Glomerular endothelial cell (primary cell): ENCODE measurements around the gene NISCH. TPM values are rescaled to one million over a fixed set of nuclear protein-coding genes. Genes with fewer than 3 reads are reported as not detected.
"Not testable (repeated sequence)": the region's sequence is repeated elsewhere in the genome, so short reads cannot be mapped to it uniquely, and the experiment has no call there.

Source experiments
- DNase-seq: peaks from one replicate; pipeline ENCODE4 v3.0.0-alpha.2; 2011; ENCODE audit warnings: low read depth, low spot score; ENCODE audit errors: extremely low read depth
- total RNA-seq: library from RNA; depleted of rRNA; stranded (reverse); fragments of >200 nt; gene quantifications from 2 replicates; pipeline ENCODE4 v1.2.3, GENCODE V29; 2015

Gene NISCH
- total RNA-seq, 1 donor from 2014 or later: 113 TPM

DNA sequence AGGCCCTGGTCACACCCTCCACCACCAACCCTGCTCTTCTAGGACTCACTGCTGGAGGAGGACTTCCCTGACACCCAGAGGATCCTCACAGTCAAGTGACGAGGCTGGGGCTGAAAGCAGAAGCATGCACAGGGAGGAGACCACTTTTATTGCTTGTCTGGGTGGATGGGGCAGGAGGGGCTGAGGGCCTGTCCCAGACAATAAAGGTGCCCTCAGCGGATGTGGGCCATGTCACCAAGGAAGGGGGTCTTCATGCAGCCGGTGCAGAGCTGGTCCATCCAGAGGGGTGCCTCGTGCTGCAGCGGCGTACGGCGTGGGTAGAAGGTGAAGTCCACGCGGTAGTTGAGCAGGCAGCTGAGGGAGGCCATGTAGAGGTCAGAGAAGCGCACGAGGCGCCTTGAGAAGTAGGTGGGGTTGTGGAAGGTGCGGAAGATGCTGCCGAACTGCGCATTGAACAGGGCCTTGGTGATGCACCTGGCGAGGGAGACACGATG lies 68.9 kb downstream of the NISCH start:
- DNase-seq: no peak

DNA sequence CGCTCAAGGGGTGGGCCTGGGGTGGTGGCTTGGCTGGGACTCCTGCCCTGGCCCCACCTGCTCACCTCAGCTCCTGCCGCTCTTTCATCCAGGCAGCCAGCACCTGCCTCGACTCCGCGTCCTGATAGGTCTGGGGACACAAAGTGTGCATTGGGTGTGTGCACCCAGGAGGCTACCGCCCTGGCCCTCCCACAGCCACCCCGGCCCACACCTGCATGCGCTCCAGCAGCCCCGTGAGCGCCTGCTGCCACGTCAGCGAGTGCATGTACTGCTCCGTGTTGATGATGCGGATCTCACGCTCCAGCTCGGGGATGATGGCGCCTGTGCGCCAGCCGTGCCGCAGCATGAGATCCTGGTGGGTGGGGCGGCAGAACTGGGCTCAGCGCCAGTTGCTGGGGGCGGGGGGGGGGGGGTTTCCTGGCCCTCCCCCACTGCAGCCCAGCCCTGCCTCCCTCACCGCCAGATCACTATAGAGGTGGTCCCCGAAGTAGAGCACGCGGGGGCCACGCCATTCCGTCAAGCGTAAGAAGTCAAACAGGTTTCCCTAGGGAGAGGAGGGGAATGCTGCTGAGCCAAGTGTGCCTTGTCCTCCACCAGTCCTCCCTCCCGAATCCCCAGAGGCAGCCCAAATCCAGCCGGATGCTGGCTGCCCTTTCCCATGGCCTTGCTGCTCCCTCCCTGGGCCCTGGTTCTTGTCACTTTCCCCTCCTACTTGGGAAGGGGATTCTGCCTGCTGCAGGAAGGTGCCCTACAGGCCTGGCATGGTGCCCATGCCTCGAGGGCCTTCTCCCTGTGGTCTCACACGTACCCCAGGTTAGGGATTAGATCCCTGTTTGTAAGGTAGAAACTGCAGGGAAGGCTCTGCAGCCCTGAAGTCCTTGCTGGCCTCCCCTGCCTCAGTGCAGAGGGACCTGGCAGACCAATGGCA lies 69.6 kb downstream of the NISCH start:
- no peak for DNase-seq

DNA sequence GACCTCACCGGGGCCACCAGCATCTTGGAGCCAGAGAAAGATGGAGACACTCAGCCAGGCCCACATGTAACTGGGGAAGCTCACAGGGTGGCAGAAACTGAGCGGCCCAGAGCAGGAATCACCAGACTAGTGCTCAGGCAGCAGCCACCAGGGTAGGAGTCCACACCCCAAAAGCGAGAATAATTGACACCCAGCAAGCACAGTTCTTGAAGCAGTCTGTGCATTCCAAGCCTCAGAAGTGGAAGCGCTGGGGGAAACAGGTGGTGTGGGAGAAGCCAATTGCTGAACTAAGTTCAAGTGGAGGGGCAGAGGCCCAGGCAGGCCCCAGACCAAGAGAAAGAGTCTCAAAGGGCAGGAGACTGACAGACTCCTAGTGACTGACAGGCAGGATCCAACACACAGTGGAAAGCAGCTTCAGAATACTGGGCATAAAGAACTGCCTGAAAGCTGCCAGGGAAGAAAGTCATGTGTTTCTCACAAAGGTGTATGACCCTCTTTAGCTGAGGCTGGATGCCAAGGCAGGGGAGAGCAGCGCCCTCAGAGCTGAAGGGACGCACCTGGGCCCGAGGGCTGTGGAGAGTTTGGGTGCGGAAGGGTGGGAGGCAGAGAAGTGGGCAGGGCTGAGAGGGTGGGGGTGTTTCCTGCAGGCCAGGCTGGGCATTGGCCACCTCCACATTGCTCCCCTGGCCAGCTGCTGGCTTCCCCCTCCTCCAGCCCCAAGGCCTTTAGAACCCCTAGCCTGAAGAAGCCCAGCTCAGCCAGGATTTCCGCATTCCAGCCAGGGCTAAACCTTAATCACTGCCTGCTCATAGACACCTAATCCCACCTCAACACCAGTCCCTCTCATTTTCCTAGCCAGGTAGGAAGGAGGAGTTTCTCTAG lies 70.5 kb downstream of the NISCH start:
- DNase-seq: no peak

DNA sequence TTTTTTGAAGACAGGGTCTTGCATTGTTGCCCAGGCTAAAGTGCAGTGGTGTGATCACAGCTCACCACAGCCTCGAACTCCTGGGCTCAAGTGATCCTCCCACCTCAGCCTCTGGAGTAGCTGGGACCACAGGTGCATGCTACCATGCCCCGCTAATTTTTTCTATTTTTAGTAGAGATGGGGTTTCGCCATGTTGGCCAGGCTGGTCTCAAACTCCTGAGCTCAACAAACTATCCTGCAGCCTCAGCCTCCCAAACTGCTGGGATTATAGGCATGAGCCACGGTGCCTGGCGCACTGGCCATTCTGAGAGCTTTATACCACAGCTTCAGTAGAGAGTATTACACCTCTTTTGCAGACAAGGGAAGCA lies 71.3 kb downstream of the NISCH start:
- not testable (repeated sequence) for DNase-seq

DNA sequence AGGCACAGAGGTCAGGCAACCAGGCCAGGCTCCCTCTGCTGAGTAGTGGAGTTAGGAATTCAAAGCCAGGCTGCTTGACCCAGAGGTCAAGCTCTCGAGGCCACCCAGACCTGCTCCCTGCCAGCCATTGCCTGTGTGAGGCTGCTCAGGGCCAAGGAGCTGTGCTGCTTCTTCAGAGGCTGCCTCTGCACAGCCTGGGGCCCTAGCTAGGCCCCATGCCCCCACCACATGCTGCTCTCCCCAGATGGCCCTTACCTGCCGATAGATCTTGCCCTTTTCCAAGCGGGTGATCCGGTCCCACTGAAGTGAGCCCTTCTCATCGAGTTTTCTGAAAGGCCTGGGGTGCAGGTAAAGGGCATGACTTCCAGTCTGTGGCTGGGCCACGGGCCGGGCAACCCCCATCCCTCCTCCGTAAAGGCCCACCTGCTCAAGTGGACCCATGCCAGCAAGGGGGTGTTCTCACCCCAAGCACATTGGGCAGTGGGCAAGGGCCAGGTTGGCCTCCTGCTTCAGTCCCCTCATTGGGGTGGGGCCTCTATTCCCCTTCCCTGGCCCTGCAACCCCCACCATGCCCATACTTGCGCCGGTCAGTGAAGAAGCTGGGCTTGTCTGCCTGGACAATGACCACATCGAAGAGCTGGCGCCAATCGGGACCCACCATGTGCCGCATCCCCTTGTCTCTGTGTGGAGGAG lies 71.8 kb downstream of the NISCH start:
- no peak for DNase-seq

DNA sequence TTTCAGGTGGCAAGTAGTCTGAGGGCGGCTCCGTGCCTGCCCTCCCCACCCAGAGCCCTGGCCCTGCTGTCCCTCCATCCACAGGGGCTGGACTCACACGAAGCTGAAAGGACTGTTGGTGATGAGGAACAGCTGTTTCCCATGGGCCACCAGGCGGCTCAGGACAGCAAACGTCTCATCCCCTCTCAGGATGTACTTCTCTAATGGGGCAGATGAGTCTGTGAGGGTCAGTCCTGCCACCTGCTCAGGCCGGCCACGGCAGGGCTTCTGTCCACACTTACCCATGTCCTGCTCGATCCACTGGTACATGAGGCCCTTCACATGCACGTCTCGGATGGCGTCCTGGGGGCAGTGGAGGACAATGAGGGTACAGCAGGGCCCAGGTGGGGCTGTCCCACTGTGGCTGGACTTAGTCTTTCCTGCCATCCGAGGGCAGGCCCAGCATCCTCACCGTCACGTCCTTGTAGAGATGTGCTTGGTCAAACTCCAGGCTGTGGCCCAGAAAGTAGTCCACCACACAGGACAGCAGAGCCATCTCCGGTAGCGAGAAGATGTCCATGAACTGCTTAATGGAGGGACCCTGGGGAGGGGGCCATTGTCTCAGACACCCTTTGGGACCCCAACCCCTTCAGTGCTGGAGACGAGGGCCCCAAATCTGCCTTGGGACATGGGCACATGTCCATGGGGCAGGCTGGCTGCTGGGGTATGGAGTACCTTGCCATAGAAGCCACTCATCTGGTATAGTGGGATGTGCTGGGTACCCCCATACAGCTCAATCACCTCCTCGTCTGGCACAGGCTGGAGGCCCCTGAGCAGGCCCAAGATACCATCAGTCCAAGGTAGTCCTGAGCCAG lies 72.6 kb downstream of the NISCH start:
- DNase-seq: no peak

DNA sequence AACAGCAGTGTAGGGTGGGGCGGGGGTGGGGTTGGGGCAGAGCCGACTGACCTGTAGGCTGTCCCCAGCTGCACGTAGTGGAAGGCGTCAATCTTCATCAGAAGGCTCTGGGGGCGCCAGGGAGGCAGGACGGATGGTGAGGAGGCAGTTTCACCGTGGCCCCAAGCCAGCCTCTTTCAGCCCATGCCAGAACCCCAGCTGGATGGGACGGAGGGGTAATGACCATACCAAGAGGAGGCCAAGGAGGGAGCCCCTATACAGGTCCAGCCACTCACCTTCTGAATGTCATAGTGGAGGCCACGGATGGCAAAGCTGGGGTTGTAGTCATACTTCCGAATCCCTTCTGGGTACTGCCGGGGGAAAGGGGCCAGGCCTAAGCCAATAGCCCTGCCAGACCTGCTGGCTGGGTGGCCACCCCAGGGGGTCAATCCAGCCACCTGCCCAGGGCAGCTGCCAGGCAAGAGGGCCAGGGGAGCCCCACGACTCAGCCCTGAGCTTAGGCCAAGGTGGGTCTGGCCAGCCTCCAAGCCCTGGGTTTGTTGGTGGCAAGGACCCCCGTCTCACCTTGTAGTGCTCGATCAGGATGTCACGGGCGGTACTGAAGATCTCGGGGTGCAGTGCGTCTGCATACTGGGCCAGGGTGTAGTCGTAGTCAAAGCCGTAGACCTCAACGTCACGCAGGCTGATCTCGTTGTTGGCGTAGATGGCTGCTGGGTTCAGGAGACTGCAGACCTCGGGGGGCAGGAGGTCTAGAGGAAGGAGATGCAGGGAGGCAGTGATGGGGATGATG lies 73.4 kb downstream of the NISCH start:
- no peak for DNase-seq

DNA sequence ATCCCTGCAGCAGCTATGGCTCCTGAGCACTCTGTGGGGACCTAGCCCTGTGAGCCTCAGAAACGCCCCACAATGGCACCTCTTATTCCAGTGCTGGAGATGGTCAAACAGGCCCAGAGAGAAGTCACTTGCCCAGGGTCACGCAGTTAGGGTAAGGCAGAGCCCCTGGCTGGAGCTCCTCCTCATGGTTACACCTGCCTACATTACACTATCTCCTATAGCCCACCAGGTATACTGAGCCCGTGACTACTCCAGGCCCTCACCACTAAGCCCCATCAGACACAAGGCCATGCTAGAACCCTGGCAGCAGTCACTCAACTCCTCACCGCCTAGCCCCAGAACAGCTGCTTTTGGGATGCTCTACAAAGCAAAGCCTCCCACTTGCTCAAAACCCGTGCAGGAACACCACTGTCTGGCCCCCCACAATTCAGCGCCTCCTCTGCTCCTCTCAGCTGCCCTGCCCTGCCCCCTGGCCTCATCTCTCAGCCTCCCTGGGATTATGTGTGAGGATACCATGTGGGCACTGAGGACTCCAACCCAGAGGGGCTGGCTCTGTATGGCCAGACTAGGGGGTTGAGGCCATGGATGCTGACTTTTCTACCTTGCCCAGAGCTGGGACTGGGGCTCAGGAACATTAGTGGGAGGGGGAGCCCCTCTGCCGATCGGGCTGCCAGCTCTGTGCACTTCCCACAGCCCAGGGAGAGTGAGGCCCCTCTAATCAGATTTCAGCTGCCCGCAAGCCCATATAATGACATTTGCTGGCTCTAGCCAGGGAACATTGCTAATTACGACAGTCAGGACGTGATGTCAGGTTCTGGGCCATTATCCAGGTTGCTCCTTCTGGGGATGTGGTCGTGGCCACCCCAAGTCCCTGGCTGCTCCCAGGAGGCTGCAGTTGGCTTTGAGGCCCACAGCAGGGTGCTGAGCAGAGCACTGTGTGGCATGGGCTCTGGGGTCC lies 74.3 kb downstream of the NISCH start:
- no peak for DNase-seq

DNA sequence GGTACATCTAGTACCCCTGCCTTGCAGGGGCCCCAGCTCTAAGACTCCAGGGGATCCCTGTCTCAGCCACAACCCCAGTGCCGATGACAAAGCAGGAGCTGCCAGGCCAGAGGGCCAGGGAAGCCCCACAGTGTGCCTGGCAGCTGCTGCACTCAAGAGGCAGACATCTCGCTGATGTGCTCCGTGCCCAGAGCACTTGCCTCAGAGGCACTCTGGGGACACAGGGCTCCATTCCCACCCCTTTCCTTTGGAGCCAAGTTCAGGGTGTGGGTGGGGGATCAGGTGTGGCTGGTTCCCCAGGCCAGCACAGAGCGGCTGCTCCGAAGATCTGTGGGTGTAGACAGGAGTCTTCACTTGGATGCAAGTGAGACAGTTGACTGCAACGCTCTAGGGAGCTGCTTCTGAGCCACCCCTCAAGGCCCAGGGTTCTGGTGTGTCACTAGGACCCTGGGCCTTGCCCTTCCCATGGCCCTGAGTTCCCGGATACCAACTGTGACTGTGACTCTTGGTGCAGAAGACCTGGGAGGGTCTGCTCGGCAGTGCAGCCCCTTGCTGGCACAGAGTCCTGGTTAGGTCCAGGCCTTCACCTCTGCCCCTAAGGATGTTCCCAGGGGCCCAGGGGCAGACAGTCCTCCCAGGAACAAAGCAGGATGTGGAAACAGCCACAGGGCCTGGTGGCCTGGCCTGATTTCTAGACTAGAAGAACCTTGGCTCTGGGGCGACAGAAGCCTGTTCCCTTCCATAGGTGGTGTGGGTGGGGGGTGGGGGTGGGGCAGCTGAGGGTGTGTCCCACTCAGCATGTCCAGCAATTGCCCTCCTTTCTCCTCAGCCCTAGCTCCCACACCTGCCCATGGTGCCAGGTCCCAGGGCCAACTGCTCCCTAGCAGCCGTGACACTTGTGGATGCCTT lies 75.8 kb downstream of the NISCH start:
- DNase-seq: no peak

DNA sequence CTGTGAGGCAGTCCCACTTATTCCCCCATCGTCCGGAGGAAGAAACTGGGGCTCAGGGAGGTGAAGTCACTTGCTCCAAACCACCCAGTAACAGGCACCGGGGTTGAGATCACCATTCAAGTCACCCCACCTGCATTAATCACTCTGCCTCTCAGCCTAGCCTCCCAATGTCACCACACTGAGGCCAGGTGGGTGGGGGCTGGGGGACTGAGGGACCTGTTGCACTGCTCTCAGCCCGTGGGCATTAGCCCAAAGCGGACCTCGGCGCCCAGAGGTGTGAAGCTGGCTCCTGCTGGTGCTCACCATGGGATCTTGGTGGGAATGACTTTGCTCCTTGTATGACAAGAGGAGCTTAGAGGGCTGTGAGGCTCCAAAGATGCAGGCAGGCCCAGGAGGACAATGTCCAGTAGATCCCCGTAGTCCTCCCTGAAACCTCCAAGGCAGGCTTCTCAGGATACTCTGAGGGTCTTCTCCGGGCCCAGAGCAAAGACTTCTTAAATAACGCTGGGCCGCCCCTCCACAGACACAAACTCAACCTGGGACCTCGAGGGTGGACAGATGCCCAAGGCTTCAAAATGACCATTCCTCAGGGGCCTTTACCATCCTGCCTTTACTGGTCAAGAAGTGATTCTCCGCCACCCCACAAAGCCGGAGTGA lies 76.6 kb downstream of the NISCH start:
- DNase-seq: no peak

DNA sequence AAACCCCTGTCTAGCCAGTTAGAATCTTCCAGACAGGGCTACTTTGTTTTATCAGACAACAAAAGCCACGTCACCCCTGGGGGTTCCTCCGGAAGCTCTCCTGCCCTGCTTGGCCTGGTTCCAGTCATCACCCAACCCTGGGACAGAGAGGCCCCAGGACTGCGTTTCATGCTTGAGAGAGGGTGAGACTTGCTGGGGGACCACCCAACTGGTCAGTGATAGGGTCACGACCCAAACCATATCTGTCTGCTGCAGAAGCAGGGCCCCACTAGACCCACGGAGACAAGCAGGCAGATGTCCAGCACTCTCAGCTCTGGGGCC lies 77.1 kb downstream of the NISCH start:
- DNase-seq: peak; percentile 64

DNA sequence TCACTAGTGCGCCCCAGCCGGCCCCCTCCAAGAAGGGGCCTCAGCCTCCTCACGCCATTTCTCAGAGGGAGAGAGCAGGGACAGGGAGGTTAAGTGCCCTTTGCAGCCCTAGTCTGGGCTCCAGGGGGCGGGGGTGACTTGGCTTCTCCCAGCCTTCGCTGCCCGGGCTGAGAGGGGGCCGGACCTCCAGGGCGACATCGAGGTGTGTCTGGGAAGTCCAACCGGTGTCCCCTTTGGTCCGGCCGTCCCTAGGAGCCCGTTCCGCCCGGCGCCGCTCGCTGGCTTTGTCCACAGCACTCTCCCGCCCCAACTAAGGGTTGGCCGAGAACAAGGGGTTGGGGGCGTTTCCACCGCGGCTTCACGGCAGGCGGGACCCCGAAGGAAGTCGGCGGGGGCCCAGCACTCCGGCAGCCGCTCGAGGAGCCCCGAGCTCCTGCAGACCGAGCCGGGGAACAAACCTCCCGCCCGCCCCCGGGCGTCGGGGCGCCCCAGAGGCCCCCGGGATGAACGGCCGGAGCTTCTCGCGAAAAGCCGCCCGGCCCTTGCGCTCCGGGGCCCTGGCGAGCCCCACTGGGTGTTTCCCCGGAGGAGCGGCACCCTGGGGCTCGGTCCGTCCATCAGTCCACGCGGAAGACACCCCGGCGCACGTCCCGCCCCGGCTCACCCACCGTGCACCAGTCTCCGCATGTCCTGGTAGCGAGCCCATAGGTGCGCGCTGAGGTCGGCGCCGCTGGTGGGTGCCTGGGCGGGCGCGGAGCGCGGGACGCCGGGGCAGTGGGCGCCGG lies 77.6 kb downstream of the NISCH start:
- DNase-seq: no peak

DNA sequence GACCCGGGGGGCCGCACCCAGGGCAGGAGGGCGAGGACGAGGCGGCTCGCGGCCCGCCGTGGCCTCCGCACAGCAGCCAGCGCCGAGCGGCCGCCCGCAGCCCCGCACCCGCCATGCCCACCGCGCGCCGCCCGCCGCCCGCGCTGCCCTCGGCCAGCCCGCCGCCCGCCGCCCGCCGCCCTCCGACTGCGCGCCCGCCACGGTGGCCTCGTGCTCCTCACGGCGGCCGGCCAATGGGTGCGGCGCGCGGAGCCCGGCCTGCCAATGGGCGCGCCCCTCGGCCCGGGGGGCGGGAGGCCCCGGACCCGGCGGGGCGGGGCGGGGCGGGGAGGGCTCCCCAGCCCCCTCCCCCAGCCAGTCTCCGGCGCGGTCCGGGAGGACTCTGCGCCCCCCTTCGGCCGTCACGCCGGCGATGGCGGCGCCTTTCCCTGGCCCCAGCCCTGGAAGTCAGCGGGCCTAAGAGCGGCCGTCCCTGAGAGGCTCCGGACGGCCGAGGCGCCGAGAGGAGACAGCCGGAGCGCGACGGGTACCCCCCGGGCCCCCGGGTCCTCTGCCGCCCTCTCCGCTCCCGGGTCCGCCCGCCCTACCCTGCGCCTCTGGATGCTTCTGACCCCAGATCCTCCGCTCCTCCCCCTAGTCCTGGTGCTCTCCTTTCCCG lies 78.3 kb downstream of the NISCH start, which contains the start of gene NT5DC2:
TSS of gene NT5DC2 (minus strand) at position 235 of the 658 bp plus-strand sequence. CDS start at position 115, 120 bp downstream.
- DNase-seq: no peak

DNA sequence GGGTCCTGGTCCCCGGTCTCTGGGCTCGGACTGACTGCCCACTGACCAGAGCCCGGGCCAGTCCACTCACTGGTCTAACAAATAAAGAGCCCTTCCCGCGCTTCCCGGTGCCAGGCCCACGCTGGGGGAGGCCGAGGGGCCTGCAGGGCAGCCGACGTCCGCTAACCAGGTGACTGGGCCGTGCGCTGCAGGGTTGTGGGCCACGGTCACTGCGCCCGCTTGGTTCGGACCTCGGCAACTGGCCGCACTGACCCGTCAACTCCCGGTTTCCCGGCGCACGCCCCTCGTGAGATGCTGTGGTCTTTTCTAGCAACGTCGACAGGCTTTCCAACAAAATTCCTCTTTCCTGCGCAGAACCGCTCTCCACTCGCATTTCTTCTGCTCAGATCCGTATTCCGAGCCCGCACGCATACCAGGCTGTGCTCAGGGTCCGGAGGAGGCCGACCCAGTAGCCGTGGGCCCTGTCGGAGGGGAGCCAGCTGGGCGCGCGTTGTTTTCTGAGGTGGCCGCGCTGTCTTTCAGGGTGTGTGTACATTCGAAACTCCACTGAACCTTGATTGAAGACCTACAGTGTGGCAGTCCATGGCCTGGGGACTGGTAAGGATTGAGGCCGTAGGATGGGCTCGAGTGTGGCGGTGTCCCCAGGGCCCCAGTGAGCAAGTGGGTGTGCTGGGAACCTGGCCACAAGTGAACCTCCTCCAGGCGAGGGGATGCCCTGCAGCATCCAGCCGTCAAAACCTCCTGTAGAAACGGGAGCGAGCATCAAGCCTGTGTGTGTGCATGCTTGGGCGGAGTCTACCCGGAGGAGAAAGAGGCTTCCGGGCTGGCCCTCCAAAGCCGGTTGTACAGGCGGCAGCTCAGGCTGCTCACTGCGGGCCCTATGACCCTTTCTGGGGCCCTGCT lies 79.1 kb downstream of the NISCH start:
- no peak for DNase-seq
